ENCODE data around the gene DRG2. TPM values are rescaled to one million over a fixed set of nuclear protein-coding genes. Genes with fewer than 3 reads are reported as not detected.

The DRG2 gene
- total RNA-seq, result 30.4 and 37.0 TPM in 2 replicates

GRCh38 chr17:18087610-18088491, at the start of gene DRG2:
Gene DRG2, plus strand, starts transcription at chr17:18087948. Its CDS starts 76 bp downstream, at chr17:18088024.

DNA sequence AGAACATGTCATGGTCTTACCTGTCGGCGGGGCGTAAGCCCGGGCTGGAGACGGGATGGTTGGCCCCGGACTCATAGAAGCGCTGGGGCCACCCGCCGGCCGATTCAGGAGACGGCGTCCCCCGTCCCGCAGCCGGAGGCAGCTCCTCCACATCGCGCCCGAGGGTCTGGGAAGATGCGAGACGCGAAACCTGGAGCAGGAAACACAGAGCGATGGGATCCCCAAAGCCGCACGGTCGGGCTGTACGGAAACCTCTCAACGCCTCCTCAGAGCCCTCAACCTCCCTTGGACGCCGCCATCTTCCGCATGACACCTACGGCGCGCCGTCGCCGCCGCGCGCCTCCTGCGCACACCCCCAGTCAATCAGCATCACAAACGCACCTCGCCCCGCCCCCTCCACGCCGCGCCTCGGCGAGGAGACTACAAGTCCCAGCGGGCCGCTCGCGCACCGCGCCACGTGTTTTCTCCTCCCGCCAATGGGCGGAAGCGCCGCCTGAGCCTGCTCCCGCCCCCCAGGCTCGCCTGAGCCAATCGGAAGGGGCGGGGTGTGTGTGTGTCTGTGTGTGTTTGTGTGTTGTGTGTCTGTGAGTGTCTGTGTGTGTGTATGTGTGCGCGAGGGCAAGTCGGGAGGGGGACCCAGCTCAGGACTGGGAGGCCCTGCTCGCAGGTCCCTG, 48.8 kb upstream of the DRG2 start, which contains the start of the genes ATPAF2 and GID4:
Gene ATPAF2 (minus strand): TSS at position 308 of the 674 bp plus-strand sequence. CDS start 155 bp downstream, at position 153.
Gene GID4 (plus strand): TSS at position 548 of the 674 bp plus-strand sequence. CDS start 57 bp downstream, at position 605.

GRCh38 chr17:18108401-18109312, 20.9 kb downstream of the DRG2 start, which contains the start of gene MYO15A:
Gene MYO15A, plus strand, starts transcription at chr17:18108756. Its CDS starts 10,045 bp downstream, at chr17:18118801.

Other genes starting within 250 kb of the DRG2 start
- 42.6 and 60.2 TPM in 2 replicates for gene TOM1L2, start 115.5 kb upstream of the DRG2 start, total RNA-seq
- 2.1 and 2.7 TPM in 2 replicates for gene DRC3, start 115.1 kb upstream of the DRG2 start, total RNA-seq
- gene ATPAF2, start 48.8 kb upstream of the DRG2 start, total RNA-seq, result 14.8 and 18.4 TPM in 2 replicates
- gene GID4, start 48.5 kb upstream of the DRG2 start, total RNA-seq, result 14.2 and 18.0 TPM in 2 replicates
- 0.86 and 1.4 TPM in 2 replicates for gene MYO15A, start 20.8 kb downstream of the DRG2 start, total RNA-seq
- gene ALKBH5, start 95.9 kb downstream of the DRG2 start, total RNA-seq, result 147 and 150 TPM in 2 replicates
- gene LLGL1, start 137.7 kb downstream of the DRG2 start, total RNA-seq, result 39.0 and 39.9 TPM in 2 replicates
- 226 and 239 TPM in 2 replicates for gene FLII, start 170.8 kb downstream of the DRG2 start, total RNA-seq
- 16.7 and 19.1 TPM in 2 replicates for gene MIEF2, start 172.7 kb downstream of the DRG2 start, total RNA-seq
- 37.7 and 47.0 TPM in 2 replicates for gene TOP3A, start 227.0 kb downstream of the DRG2 start, total RNA-seq
- 22.1 and 22.5 TPM in 2 replicates for gene SMCR8, start 227.3 kb downstream of the DRG2 start, total RNA-seq